Iris pigment epithelial cell (primary cell): ENCODE results near the gene HOXD9.

Experiments used
- DNase-seq: peaks from one replicate; pipeline ENCODE4 v3.0.0-alpha.2; 2011; ENCODE audit warnings: low read depth

Gene HOXD9

GRCh38 chr2:176137906-176138305, 15.4 kb downstream of the HOXD9 start:
- DNase-seq, result no peak

- DNase-seq, result no peak
These were observed 16.0 kb downstream of the HOXD9 start for GRCh38 chr2:176138526-176138922.

GRCh38 chr2:176138923-176139660, 16.6 kb downstream of the HOXD9 start:
- no peak for DNase-seq

- no peak for DNase-seq
These were observed 17.4 kb downstream of the HOXD9 start for GRCh38 chr2:176139661-176140512.

- DNase-seq, result peak; percentile 50
These were observed 18.2 kb downstream of the HOXD9 start for GRCh38 chr2:176140513-176141317.

- DNase-seq, result no peak
These were observed 19.8 kb downstream of the HOXD9 start for GRCh38 chr2:176142281-176142680.

GRCh38 chr2:176145085-176145969, 22.8 kb downstream of the HOXD9 start:
- no peak for DNase-seq

- DNase-seq, result no peak
These were observed 23.6 kb downstream of the HOXD9 start for GRCh38 chr2:176146101-176146500.

GRCh38 chr2:176146645-176147044, 24.1 kb downstream of the HOXD9 start:
- DNase-seq, result no peak

- no peak for DNase-seq
These were observed 24.8 kb downstream of the HOXD9 start for GRCh38 chr2:176147210-176147799.

GRCh38 chr2:176147800-176148496, 25.4 kb downstream of the HOXD9 start:
- DNase-seq, result no peak

- DNase-seq, result no peak
These were observed 26.4 kb downstream of the HOXD9 start for GRCh38 chr2:176148751-176149421.

- DNase-seq, result no peak
These were observed 27.0 kb downstream of the HOXD9 start for GRCh38 chr2:176149481-176149938.

- DNase-seq, result no peak
These were observed 27.5 kb downstream of the HOXD9 start for GRCh38 chr2:176149939-176150583.

GRCh38 chr2:176150584-176151441, 28.3 kb downstream of the HOXD9 start:
- no peak for DNase-seq

GRCh38 chr2:176151442-176152287, 29.1 kb downstream of the HOXD9 start, which contains the start of gene HOXD4:
Gene HOXD4, plus strand, starts transcription at chr2:176151550. Its CDS starts 84 bp downstream, at chr2:176151634.
- no peak for DNase-seq
